Colonic mucosa (tissue), 4 donors: ENCODE results near the gene FIGNL2. TPM values are rescaled to one million over a fixed set of nuclear protein-coding genes. Genes with fewer than 3 reads are reported as not detected.

Experiments used
- DNase-seq: peaks from one replicate; pipeline ENCODE4 v3.0.0-alpha.2; 2020
- H3K27ac ChIP-seq: fragments of 200-600 bp; one replicate; pipeline ENCODE4 v1.8.0; 2021
- H3K27me3 ChIP-seq: fragments of 200-600 bp; one replicate; pipeline ENCODE4 v1.8.0; 2021
- H3K36me3 ChIP-seq: fragments of 200-600 bp; one replicate; pipeline ENCODE4 v1.8.0; 2021
- H3K4me1 ChIP-seq: fragments of 200-600 bp; one replicate; pipeline ENCODE4 v1.8.0; 2021; ENCODE audit warnings: mild to moderate bottlenecking
- H3K4me3 ChIP-seq: fragments of 200-600 bp; one replicate; pipeline ENCODE4 v1.8.0; 2021
- H3K9ac ChIP-seq, 2 donors: one replicate each; pipeline ENCODE4 v1.7.0; 2013; ENCODE audit warnings: control low read depth in 2 of 2, low read depth in 2 of 2, low read length in 2 of 2
- H3K9me3 ChIP-seq: fragments of 200-600 bp; one replicate; pipeline ENCODE4 v1.8.0; 2021
- intact Hi-C: fragments of 100-400 bp; cut with DNase I; formaldehyde crosslinking; loops from one replicate; pipeline ENCODE4 v1.14.1; 2022
- total RNA-seq, 2 donors: library from RNA; stranded (reverse); fragmentation: NEBNext Ultra II Directional in 1 of 2; extraction: Animal tissue kit (Norgen Biotek cat#: 25700) in 1 of 2; gene quantifications; one replicate each; pipeline ENCODE4 v1.2.1, GENCODE V29; 2021
- TF ChIP-seq, protein P1 (sequence below): fragments of 200-600 bp; IDR thresholded peaks from one replicate; pipeline ENCODE4 v1.8.0; 2022; ENCODE audit warnings: antibody characterized with exemption, mild to moderate bottlenecking
- donor health status: healthy.
- donor health status: DM: no; HTN: no; CAD: no.
- donor health status: DM: no; HTN: no; CAD: no.

The FIGNL2 gene
- total RNA-seq, 2 donors from 2014 or later: 0.30 to 0.35 TPM

DNA sequence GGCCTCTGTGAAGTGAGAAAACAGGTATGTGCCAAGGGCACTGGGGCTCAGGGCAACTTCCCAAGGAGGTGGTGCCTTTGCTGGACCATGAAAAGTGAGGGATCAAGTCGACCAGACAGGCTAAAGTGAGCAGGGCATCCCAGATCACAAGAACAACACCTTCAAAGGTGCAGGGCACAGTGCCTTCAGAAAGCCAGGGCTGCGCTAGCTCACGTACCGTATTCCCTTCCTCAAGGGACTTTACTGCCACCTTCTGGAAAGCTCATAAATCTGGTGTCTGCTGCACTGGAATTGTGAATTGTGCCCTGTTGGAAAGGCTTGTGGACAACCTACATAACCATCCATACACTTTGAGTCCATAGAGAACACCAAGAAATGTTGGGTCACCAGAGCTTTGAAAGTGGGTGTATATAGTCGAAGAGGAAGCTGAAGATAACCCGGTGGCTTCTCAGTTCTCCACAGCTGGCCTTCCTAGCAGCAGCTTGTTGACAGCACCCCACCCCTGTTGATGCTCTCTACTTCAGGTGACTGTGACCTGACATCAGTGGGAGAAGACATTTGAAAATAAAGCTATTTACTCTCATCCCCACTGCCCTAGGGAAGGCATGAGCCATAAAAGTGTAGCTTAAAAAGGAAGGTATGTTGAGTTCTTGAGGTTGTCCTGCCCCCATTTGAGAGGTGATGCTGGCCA, 24.5 kb downstream of the FIGNL2 start:
- Histone ChIP-seq H3K9ac (no peak overlapping the region), H3K9me3 (no peaks in the 10 kb centered on the region), H3K36me3 (no peaks in the 10 kb centered on the region), H3K4me1 (peaks cover 8% of the 10 kb centered on the region), H3K27ac (no peak overlapping the region), H3K27me3 (no peaks in the 10 kb centered on the region), H3K4me3 (no peak overlapping the region)
- DNase-seq: peak; percentile 57
- intact Hi-C loops: loop anchor here (5.0 kb wide), 2 partner anchors 302 to 402 kb away; partner anchors contain the start of gene SLC4A8
- TF ChIP-seq, protein P1, sequence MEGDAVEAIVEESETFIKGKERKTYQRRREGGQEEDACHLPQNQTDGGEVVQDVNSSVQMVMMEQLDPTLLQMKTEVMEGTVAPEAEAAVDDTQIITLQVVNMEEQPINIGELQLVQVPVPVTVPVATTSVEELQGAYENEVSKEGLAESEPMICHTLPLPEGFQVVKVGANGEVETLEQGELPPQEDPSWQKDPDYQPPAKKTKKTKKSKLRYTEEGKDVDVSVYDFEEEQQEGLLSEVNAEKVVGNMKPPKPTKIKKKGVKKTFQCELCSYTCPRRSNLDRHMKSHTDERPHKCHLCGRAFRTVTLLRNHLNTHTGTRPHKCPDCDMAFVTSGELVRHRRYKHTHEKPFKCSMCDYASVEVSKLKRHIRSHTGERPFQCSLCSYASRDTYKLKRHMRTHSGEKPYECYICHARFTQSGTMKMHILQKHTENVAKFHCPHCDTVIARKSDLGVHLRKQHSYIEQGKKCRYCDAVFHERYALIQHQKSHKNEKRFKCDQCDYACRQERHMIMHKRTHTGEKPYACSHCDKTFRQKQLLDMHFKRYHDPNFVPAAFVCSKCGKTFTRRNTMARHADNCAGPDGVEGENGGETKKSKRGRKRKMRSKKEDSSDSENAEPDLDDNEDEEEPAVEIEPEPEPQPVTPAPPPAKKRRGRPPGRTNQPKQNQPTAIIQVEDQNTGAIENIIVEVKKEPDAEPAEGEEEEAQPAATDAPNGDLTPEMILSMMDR: peak; percentile 41

DNA sequence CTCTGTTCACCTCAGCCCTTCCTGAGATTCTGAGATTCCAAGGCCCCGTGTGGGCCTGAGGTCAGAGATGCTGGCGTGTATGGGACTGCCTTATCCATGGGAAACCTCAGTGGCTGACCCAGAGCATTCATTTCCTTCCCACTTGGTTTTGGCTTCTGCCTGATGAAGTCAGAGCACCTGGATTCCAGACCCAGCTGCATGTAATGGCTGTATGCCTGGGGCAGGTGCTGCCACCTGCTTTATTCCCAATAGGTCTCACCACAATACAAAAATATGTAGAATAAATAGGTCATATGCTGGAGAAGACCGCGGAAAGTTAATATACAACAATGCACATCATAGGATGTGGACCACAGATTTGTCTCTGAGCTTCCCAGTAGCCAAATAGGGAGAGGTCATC, 25.6 kb downstream of the FIGNL2 start:
- no peak overlapping the region for H3K4me3 ChIP-seq
- no peak overlapping the region for H3K9ac ChIP-seq
- no peaks in the 10 kb centered on the region for H3K27me3 ChIP-seq
- intact Hi-C loops: loop anchor here (5.0 kb wide), 2 partner anchors 301 to 401 kb away; partner anchors contain the start of gene SLC4A8
- TF ChIP-seq, protein P1: no peak
- DNase-seq: no peak
- no peaks in the 10 kb centered on the region for H3K9me3 ChIP-seq
- no peaks in the 10 kb centered on the region for H3K36me3 ChIP-seq
- no peak overlapping the region for H3K27ac ChIP-seq
- peaks cover 7% of the 10 kb centered on the region for H3K4me1 ChIP-seq

DNA sequence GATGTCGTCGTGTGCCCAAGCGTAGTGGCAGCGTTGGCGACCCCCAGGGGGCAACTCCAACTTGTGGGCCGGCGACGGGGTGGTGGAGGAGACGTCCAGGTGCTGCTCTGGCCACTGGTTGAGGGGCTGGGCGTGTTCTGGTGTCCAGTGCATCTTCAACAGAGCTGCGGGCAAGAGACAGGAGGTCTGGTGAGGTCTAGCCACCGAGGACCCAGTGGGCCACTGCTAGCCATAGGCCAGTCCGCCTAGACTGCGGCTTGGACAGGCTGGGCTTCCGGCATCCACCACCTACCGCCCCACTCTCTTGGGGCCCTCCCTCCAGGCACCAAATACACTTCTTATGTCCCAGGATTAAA, 26.3 kb downstream of the FIGNL2 start:
- TF ChIP-seq, protein P1: no peak
- Histone ChIP-seq H3K9me3 (no peaks in the 10 kb centered on the region), H3K36me3 (no peaks in the 10 kb centered on the region), H3K27ac (no peak overlapping the region), H3K9ac (no peak overlapping the region), H3K4me1 (no peaks in the 10 kb centered on the region), H3K4me3 (no peak overlapping the region), H3K27me3 (no peaks in the 10 kb centered on the region)
- DNase-seq: no peak
- intact Hi-C loops: loop anchor here (5.0 kb wide), 2 partner anchors 300 to 400 kb away; partner anchors contain the start of gene SLC4A8

DNA sequence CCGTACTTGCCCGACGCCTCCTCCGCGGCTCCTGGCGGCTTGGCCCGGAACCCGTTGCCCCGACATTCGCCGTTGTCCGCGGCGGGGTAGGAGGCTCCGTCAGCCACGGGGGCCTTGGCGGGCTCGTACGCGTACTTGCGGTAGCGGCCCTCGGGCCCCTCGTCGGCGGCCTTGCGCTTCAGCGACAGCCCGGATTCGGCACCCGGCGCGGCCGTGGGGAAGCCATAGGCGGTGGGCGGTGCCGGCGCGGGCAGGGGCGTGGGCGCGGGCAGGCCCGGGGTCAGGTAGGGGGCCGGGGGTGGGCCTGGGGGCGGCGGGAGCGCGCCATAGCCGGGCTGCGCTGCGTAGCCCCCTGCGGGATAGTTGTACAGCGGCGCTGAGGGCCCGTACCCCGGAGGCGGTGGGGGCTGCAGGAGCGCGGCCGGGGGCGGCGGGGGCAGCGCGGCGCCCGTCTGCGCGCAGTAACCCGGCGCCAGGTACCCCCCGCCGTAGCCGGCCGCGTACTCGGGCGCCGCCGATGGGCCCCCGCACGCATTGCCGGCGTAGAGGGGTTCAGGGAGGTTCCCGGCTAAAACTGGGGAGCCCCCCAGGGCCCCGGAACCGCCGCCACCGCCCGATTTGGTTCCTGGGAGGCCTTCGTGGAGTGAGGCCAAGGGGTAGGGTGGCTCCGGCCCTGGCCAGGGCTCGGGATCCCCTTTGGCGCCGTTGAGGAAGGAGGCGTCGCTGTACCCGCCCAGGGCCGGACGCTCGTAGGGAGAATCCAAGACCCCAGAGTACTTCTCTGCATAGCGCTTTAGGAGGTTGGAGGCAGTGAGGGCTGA, 26.9 kb downstream of the FIGNL2 start:
- Histone ChIP-seq H3K9ac (peak overlapping the region in 1 of 2 donors; percentile 20), H3K4me1 (no peaks in the 10 kb centered on the region), H3K27ac (no peak overlapping the region), H3K27me3 (no peaks in the 10 kb centered on the region), H3K4me3 (peak overlapping the region; percentile 28), H3K9me3 (no peaks in the 10 kb centered on the region), H3K36me3 (no peaks in the 10 kb centered on the region)
- DNase-seq: no peak
- TF ChIP-seq, protein P1: no peak
- intact Hi-C loops: loop anchor here (5.0 kb wide), 2 partner anchors 299 to 399 kb away; partner anchors contain the start of gene SLC4A8

DNA sequence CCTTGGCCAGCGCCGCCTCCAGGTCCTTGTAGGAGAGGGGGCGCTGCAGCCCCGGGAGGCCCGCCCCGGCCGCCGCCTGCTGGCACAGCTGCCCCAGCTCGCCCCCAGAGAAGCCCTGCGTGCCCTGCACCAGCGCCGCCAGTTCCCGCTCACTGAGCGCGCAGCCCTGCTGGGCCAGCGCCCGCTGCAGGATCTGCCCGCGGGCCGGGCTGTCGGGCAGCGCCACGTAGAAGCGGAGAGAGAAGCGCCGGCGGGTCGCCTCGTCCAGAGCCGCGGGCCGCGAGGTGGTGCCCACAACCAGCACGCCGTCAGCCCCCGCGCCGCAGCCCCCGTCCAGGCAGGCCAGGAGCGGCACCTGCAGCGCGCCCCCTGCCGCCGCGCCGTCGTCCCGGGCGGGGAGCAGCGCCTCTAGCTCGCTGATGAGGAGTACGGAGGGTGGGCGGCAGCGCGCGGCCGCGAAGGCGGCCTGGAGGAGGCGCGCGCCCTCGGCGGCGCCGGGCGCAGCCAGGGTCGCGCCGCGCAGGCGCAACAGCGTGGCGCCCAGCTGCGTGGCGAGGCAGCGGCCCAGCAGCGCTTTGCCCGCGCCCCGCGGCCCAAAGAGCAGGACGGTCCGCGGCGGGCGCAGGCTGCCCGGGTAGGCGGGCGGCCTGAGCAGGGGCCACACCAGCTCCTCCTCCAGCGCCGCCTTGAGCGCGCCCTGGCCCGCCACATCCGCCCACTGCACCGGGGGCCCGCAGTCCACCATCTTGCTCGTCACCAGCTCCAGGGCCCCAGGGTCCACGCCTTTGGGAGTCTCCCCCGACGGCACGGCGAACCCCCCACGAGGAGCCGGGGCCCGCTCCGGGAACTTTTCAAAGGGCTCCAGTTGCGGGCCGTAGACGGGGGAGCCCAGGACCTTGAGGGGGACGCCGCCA, 27.7 kb downstream of the FIGNL2 start:
- Histone ChIP-seq H3K27ac (no peak overlapping the region), H3K27me3 (no peaks in the 10 kb centered on the region), H3K4me1 (no peaks in the 10 kb centered on the region), H3K9ac (peak overlapping the region in 1 of 2 donors; percentile 49), H3K9me3 (no peaks in the 10 kb centered on the region), H3K36me3 (no peaks in the 10 kb centered on the region), H3K4me3 (peak overlapping the region; percentile 28)
- TF ChIP-seq, protein P1: no peak
- intact Hi-C loops: loop anchor here (5.0 kb wide), 2 partner anchors 298 to 398 kb away; partner anchors contain the start of gene SLC4A8
- peak; percentile 55 for DNase-seq
